PC-3 (cell line): ENCODE measurements around the gene STAT5A. TPM values are rescaled to one million over a fixed set of nuclear protein-coding genes. Genes with fewer than 3 reads are reported as not detected.

Experiments used
- ATAC-seq: fragments of 200-7000 bp; cut with Tn5 transposase; 2 replicates; pipeline ENCODE4 v1.9.1; 2020; ENCODE audit warnings: mild to moderate bottlenecking, moderate library complexity
- BruUV-seq: library from RNA; stranded (reverse); fragments of 400-500 nt; replicated peaks from 2 replicates; lab custom pipeline; 2021; lab: Mats Ljungman, UMichigan
- CTCF ChIA-PET: fragments of 300-600 bp; sonication (Branson Sonifier 250); formaldehyde crosslinking; loops from one replicate; lab custom pipeline; 2022; ENCODE audit warnings: antibody characterized with exemption; lab: Charles Lee
- POLR2A ChIA-PET: fragments of 300-600 bp; sonication (Branson Sonifier 250); formaldehyde crosslinking; loops from one replicate; lab custom pipeline; 2022; ENCODE audit warnings: antibody characterized with exemption; ENCODE audit not compliant: unreplicated experiment; lab: Charles Lee
- DNase-seq: peaks from one replicate; pipeline ENCODE4 v3.0.0-alpha.2; 2015
- H2AFZ ChIP-seq: fragments of 300-600 bp; sonication (generic); 2 replicates; pipeline ENCODE4 v1.6.0; 2016; ENCODE audit warnings: antibody characterized with exemption, low read length
- H3F3A ChIP-seq: fragments of 300-600 bp; sonication (generic); one replicate; pipeline ENCODE4 v1.6.0; 2017; ENCODE audit warnings: antibody characterized with exemption, low read length, control low read depth, mild to moderate bottlenecking; ENCODE audit not compliant: unreplicated experiment
- H3K27ac ChIP-seq: fragments of 300-600 bp; sonication (generic); 2 replicates; pipeline ENCODE4 v1.5.1; 2016; ENCODE audit warnings: mild to moderate bottlenecking, low read length
- H3K27me3 ChIP-seq: fragments of 300-600 bp; sonication (generic); 2 replicates; pipeline ENCODE4 v1.6.1; 2016; ENCODE audit warnings: low read length, mixed read lengths
- H3K36me3 ChIP-seq: fragments of 300-600 bp; sonication (generic); 2 replicates; pipeline ENCODE4 v1.6.1; 2016; ENCODE audit warnings: low read depth, mixed run types, low read length, mixed read lengths
- H3K4me1 ChIP-seq: fragments of 300-600 bp; sonication (generic); 2 replicates; pipeline ENCODE4 v1.5.1; 2016; ENCODE audit warnings: low read length; ENCODE audit not compliant: insufficient read depth
- H3K4me2 ChIP-seq: fragments of 300-600 bp; sonication (generic); 2 replicates; pipeline ENCODE4 v1.6.0; 2016; ENCODE audit warnings: low read length
- H3K4me3 ChIP-seq: fragments of 300-600 bp; sonication (generic); 2 replicates; pipeline ENCODE4 v1.5.1; 2016; ENCODE audit warnings: mild to moderate bottlenecking, low read length, mixed read lengths
- H3K79me2 ChIP-seq: fragments of 300-600 bp; sonication (generic); 2 replicates; pipeline ENCODE4 v1.6.1; 2017; ENCODE audit warnings: low read length, mixed read lengths
- H3K9ac ChIP-seq: fragments of 300-600 bp; sonication (generic); 2 replicates; pipeline ENCODE4 v1.6.0; 2016; ENCODE audit warnings: mild to moderate bottlenecking, low read length
- H3K9me2 ChIP-seq: fragments of 300-600 bp; sonication (generic); replicated peaks from 2 replicates; pipeline ENCODE4 v1.6.1; 2016; ENCODE audit warnings: mixed run types, low read length, mixed read lengths
- H3K9me3 ChIP-seq: fragments of 300-600 bp; sonication (generic); 2 replicates; pipeline ENCODE4 v1.6.1; 2016; ENCODE audit warnings: low read length, mixed read lengths
- H4K20me1 ChIP-seq: fragments of 300-600 bp; sonication (generic); 2 replicates; pipeline ENCODE4 v1.6.1; 2016; ENCODE audit warnings: low read length, mixed read lengths
- EZH2 ChIP-seq: fragments of 300-600 bp; sonication (generic); IDR thresholded peaks from one replicate; pipeline ENCODE4 v1.6.1; 2017; ENCODE audit warnings: antibody characterized with exemption, mild to moderate bottlenecking, low read length; ENCODE audit not compliant: unreplicated experiment
- EZH2phosphoT487 ChIP-seq: fragments of 300-600 bp; sonication (generic); IDR thresholded peaks from 2 replicates; pipeline ENCODE4 v1.6.1; 2018; ENCODE audit warnings: mild to moderate bottlenecking, antibody characterized with exemption, low read length, borderline replicate concordance
- intact Hi-C: fragments of 100-400 bp; cut with micrococcal nuclease; formaldehyde crosslinking; loops from 2 replicates; pipeline ENCODE4 v1.9.0; 2023
- total RNA-seq: library from RNA; depleted of rRNA; stranded (reverse); fragments of >200 nt; gene quantifications from 2 replicates; pipeline ENCODE4 v1.2.3, GENCODE V29; 2014
- TF ChIP-seq, protein P1 (sequence below): fragments of 300-600 bp; sonication (generic); conservative IDR thresholded peaks from 2 replicates; pipeline ENCODE4 v1.5.1; 2017; ENCODE audit warnings: antibody characterized with exemption, low read depth, mild to moderate bottlenecking, low read length

The STAT5A gene
- total RNA-seq, 1 experiment from 2014 or later: not detected

DNA sequence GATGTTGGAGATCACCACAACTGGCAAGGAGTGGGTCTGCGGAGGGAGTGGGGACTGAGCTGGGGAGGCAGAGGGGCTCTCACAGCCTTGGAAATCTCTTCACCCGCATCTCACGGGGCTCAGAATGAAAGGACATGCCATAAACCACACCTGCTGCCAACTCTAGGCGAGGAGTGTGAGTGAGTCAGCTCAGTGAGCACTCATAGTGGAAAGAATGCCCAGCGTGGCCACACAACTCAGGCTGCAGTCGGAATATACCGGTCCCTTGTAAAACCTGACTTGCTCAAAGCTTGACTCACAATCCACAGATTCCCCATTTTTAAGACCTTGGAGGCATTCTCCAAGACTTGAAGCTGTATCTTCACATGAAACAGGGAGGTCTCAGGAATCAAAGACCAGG, 36.7 kb downstream of the STAT5A start:
- H3K9me3 ChIP-seq: no peaks in the 10 kb centered on the region
- H3K4me3 ChIP-seq: no peak overlapping the region
- no peaks in the 10 kb centered on the region for H3K27me3 ChIP-seq
- H3K9me2 ChIP-seq: no peaks in the 10 kb centered on the region
- H3K27ac ChIP-seq: no peak overlapping the region
- no peaks in the 10 kb centered on the region for H3K79me2 ChIP-seq
- DNase-seq (no peak), ATAC-seq (no peak)
- no peaks in the 10 kb centered on the region for H4K20me1 ChIP-seq
- no peaks in the 10 kb centered on the region for H3K4me1 ChIP-seq
- H3K9ac ChIP-seq: no peak overlapping the region
- H2AFZ ChIP-seq: no peak overlapping the region
- CTCF ChIA-PET: no interaction called here
- POLR2A ChIA-PET: no interaction called here
- no peak overlapping the region for H3K4me2 ChIP-seq
- intact Hi-C loops: no loop called here
- no peaks in the 10 kb centered on the region for H3F3A ChIP-seq
- no peaks in the 10 kb centered on the region; the same call in 1 of the 2 replicates for H3K36me3 ChIP-seq
- TF ChIP-seq EZH2phosphoT487 (no peak), EZH2 (no peak)
- TF ChIP-seq, protein P1, sequence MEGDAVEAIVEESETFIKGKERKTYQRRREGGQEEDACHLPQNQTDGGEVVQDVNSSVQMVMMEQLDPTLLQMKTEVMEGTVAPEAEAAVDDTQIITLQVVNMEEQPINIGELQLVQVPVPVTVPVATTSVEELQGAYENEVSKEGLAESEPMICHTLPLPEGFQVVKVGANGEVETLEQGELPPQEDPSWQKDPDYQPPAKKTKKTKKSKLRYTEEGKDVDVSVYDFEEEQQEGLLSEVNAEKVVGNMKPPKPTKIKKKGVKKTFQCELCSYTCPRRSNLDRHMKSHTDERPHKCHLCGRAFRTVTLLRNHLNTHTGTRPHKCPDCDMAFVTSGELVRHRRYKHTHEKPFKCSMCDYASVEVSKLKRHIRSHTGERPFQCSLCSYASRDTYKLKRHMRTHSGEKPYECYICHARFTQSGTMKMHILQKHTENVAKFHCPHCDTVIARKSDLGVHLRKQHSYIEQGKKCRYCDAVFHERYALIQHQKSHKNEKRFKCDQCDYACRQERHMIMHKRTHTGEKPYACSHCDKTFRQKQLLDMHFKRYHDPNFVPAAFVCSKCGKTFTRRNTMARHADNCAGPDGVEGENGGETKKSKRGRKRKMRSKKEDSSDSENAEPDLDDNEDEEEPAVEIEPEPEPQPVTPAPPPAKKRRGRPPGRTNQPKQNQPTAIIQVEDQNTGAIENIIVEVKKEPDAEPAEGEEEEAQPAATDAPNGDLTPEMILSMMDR: no peak
- no TSS peak for BruUV-seq

DNA sequence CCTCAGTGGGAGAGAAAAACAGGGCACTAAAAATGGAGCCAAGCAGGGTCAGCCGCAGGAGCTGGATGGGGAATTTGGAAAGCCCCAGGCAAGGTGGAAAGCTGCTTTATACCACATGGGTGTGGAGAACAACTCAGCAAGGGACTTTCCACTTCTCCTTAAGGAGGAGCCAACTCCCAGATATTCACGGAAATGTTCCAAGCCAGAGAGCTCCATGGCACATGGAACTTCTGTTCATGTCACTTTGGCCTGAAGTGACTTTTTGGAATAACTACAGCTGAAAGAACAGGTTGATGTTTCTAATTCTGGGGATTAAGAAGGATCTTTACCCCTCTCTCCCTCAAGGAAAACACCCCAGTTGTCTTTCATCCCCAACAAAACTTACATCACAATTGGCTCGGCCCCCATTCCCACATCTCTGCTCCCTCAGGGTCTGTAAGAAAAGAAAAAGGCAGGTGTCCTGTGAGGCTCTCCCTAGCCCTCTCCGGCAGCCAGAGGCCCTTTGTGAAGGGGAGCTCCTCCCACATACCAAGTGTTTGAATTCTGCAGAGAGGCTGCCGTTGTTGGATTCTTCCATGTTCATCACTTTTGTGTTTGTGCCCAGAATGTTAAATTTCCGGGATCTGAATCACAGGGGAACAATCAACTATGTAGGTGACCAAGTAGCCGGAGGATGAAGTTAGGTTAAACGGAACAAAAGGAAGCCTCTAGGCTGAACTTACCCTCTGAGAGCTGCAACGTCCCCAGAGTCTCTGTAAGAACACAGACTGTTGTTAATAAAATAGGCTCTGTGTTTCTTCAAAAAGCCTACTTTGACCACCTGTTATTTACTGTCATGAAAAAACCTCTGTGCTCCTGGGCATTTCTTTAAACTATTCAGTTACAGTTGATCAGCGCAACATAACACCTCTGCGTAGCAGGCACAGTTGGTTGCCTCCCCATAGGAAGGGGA, 41.0 kb downstream of the STAT5A start:
- DNase-seq: no peak
- ATAC-seq: no peak
- no peak overlapping the region for H3K9ac ChIP-seq
- POLR2A ChIA-PET: no interaction called here
- no peak overlapping the region for H3K4me3 ChIP-seq
- H3K9me3 ChIP-seq: no peaks in the 10 kb centered on the region
- no peaks in the 10 kb centered on the region for H3K4me1 ChIP-seq
- CTCF ChIA-PET: no interaction called here
- no TSS peak for BruUV-seq
- no peaks in the 10 kb centered on the region for H3K27me3 ChIP-seq
- no peak overlapping the region for H3K27ac ChIP-seq
- no peaks in the 10 kb centered on the region for H3K36me3 ChIP-seq
- no peaks in the 10 kb centered on the region for H4K20me1 ChIP-seq
- no peak overlapping the region for H3K4me2 ChIP-seq
- no peaks in the 10 kb centered on the region for H3F3A ChIP-seq
- H2AFZ ChIP-seq: no peak overlapping the region
- intact Hi-C loops: no loop called here
- no peaks in the 10 kb centered on the region for H3K79me2 ChIP-seq
- H3K9me2 ChIP-seq: no peaks in the 10 kb centered on the region
- no peak for TF ChIP-seq EZH2phosphoT487
- TF ChIP-seq, protein P1: no peak
- TF ChIP-seq EZH2: no peak

DNA sequence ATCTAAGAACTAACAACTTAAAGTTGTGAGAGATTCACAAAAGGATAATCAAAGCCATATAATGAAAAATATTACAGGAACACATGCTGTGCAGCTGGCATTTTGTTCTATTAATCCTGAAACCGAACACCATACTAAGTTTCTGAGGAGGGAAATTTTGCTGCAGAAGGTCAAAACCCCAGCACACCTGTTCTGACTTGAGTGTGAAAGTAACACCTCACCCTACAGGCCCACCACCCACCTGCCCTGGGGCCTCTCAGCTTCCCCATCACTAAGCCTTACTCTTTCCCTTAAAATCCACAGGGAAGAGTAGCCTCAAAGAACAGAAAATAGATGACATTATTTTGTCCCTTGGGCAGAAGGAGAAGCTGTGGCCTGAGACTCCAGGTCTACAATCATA, 44.8 kb downstream of the STAT5A start:
- CTCF ChIA-PET: no interaction called here
- H3K9ac ChIP-seq: no peak overlapping the region
- no peak for ATAC-seq

More for the DNA sequence above, 44.8 kb downstream of the STAT5A start:
- no TSS peak for BruUV-seq
- H2AFZ ChIP-seq: no peak overlapping the region
- H3K4me1 ChIP-seq: no peaks in the 10 kb centered on the region
- no peak overlapping the region for H3K4me2 ChIP-seq
- H4K20me1 ChIP-seq: no peaks in the 10 kb centered on the region
- intact Hi-C loops: no loop called here
- H3K4me3 ChIP-seq: no peak overlapping the region
- no peaks in the 10 kb centered on the region for H3K27me3 ChIP-seq
- no peak overlapping the region for H3K27ac ChIP-seq
- no peak for DNase-seq
- H3F3A ChIP-seq: no peaks in the 10 kb centered on the region
- H3K36me3 ChIP-seq: no peaks in the 10 kb centered on the region
- TF ChIP-seq EZH2phosphoT487: no peak
- TF ChIP-seq, protein P1: no peak
- TF ChIP-seq EZH2: no peak
- H3K79me2 ChIP-seq: no peaks in the 10 kb centered on the region
- H3K9me2 ChIP-seq: no peaks in the 10 kb centered on the region
- POLR2A ChIA-PET: no interaction called here
- no peaks in the 10 kb centered on the region for H3K9me3 ChIP-seq
